CMK (cell line): ENCODE data around the gene INHBA.

ENCODE experiments used
- DNase-seq: peaks from one replicate; pipeline ENCODE4 v3.0.0-alpha.2; 2010; ENCODE audit warnings: low read depth

The INHBA gene

GRCh38 chr7:41711283-41712064, 8.6 kb upstream of the INHBA start:
- no peak for DNase-seq

- DNase-seq: no peak
These were observed 7.9 kb upstream of the INHBA start for GRCh38 chr7:41710838-41711237.

DNA sequence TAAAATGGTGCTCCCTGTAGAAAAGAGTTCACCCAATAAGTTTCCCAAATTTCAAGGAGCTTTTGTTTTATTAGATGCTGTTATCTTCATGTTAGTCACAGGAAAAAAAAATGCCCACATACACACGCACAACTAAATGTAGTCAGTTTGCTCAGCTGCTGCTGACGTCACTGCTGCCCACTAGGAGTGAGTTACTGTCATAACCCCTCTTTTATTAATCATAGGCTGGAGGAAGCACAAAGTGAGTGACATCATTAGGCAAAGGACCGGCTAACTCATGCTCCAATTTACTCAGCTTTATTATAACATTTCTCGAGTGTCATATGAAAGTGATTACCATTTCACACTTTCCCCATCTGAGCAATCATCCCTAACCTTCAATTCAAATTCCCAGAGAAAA, 6.7 kb upstream of the INHBA start:
- no peak for DNase-seq

- no peak for DNase-seq
These were observed 5.9 kb upstream of the INHBA start for GRCh38 chr7:41708581-41709358.

GRCh38 chr7:41706228-41706930, 3.5 kb upstream of the INHBA start:
- no peak for DNase-seq

DNA sequence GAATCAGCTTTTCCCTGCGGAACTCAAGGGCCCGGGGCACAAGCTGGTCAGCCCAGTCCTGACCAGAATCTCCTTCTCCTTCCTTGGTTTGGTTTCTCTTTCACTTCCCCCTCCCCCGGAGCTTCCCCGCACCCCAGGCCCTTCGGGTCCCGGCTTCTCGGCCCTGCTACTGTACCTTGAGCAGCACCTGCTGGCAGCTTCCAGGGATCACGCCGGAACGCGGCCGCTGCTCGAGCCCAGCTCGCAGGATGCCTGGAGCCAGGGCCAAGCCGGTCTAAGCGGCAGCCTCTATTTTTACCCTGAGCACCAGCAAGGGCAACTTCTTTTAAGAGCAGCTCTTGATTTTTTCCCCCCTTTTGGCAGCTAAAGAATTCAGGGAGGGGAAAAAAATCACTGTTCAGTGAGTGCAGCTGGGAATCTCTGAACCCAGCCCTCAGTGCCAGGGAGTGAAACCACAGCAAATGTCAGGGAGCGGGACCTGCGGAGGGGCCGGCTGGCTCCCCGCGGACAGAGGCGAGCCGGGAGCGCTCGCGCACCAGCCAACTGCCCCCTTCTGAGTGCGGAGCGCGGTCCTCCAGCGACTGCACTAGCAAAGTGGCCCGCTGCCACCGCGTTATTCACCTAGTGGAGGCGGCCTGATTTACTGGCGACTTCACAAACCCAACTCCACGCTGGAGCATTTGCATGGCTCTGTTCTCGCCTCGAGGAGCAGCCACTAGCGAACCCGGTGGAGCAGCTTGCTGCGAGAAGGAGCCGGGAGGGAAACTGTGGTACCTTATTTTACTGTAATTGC, 2.4 kb upstream of the INHBA start:
- DNase-seq: no peak

- no peak for DNase-seq
These were observed 1.6 kb downstream of the INHBA start for GRCh38 chr7:41701068-41701941.

DNA sequence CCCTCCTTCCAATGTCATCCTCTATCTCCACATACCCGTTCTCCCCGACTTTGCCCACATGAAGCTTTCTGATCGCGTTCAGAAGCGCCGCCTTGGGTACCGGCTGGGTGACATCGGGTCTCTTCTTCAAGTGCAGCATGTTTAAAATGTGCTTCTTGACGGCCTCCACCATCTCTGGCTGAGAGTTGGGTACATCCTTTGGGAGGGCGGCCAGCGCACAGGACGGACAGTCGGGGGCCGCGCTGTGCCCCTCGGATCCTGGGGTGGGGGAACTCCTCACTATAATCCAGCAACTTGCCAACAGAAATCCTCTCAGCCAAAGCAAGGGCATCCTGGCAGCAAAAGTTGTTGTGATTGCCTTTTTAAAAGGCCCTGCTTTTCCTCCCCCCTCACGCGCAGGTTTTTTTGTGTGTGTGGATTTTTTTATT, 2.8 kb downstream of the INHBA start:
- no peak for DNase-seq

GRCh38 chr7:41699516-41699915, 3.4 kb downstream of the INHBA start:
- no peak for DNase-seq

GRCh38 chr7:41698726-41699125, 4.2 kb downstream of the INHBA start:
- DNase-seq: no peak

DNA sequence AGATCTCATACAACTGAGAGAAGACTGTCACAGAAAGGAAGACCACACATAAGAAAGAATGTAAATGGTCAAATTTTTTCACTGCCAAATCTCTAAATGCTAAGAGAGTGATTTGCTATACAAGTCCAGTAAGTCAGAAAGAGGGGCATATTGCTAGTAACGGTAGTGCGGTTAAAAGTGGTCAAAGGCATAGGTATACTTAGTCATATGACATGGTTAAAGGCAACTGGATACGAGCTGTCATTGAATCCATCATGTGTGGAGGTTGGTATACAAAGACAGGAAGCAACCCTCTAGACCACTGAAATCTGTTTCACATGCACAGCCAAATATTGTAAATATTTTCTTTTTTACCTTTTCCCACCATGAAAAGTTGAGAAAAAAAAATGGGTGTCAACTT, 4.8 kb downstream of the INHBA start:
- DNase-seq: no peak

DNA sequence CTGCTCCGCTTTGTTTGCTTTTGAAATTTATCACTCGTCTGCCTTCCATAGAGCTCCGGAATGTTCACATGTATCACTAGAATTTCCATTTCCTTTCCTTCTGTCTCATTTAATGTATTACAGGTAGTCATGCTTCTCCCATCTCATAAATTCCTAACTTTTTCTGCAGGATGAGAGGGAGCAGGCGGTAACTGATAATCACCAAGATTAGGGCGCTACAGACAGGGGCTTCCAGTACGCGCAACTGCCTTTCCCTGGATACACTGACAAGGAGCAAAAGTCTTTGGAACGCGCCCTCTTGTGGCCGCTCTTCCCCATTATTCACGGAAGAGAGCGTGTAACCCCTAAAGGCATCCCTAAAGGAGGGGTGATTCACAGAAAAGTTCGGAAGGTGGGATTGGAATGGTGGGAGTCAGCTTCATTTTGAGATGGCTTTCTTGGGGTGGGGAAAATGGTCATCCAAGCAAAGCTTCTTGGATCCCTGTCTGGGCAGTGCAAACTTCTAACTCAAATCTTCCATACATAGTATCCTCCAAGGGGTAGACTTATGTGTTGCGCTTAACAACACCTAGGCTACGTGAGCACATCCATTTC, 6.5 kb downstream of the INHBA start:
- no peak for DNase-seq

DNA sequence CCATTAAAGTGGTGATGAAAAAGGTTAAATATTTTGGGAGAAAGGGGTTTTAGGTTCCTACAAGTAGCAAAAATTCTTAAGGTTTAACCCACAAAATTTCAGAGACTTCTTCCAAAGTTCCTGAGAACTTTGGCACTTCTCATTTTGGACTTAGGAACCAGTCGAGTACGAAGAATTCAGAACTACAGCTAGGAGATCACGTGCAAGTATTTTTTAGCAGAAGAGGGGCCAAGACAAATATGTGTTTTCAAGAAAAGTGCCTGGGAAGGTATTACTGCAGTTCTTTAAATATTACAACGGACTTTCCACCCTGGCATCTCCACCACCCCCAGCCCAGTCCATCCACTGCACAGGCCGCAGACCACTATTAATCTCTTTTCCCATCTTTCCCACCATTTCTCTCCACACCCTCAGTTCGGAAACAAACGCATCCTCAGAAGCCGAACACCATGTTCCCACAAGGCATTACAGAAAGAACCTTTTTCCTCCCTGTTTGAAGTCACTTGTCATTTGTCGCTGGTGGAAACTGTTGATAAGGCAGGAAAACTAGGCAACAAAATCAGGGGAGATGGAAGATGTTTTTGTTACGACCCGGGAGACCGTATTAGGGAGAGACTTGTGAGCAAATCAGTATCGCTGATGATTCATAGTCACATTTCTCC, 7.1 kb downstream of the INHBA start:
- DNase-seq: no peak

DNA sequence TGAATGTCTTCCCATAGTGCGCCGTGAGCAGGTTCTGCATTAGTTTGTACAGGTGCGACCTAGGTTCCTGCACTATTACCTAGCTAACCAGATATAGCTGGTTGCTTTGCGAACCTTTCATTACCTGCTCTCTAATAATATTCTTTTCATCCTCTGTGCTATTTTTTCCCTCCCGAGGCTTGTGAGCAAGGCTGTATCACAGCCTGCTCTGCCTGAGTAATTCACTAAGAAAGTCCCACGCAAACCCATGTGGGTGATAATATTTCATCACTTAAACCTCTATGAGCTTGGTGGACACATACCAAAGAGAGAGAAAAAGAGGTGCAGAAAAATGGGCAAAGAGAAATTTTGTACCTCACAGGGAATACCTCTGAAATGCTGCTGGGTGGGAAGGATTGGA, 8.4 kb downstream of the INHBA start:
- no peak for DNase-seq

DNA sequence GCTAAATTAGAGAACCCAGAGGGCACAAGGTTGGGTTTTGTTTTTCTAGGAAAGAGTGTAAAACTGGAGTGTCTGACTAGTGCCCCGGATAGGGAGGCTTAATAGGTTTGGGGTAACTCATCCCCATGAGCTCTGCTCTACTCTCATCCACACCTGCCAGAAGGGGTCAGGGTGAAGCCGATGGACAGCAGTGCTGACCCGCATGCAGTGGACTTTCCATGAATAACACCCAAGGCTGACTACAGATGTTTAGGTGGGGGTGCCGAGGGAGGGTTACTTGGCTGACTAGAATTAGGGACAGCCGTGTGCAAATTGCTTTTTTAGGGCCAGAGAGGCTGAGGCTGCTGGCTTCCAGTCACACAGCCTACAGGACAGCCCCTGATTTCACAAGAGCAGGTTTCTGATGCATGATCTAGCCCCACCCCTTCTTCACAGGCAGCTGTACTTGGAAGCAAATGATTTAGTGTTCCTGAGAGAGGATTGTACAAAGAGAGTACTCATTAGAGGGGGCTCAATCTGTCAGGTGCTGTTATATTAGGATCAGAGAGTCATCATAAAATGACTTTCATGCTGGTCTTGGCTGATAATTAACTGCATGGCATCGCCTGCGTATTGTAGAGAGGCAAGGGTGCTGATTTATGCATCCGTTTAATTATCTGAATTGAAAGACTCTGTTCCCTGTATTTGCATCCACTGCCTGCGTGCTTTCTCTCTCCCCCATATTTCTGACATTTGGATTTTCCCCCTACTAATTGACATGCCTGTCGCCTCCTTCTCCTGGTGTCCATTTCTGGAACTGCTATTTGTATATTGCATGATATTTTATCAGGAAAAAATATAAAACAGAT, 9.5 kb downstream of the INHBA start:
- DNase-seq: no peak

- DNase-seq: no peak
These were observed 10.6 kb downstream of the INHBA start for GRCh38 chr7:41692251-41692650.

DNA sequence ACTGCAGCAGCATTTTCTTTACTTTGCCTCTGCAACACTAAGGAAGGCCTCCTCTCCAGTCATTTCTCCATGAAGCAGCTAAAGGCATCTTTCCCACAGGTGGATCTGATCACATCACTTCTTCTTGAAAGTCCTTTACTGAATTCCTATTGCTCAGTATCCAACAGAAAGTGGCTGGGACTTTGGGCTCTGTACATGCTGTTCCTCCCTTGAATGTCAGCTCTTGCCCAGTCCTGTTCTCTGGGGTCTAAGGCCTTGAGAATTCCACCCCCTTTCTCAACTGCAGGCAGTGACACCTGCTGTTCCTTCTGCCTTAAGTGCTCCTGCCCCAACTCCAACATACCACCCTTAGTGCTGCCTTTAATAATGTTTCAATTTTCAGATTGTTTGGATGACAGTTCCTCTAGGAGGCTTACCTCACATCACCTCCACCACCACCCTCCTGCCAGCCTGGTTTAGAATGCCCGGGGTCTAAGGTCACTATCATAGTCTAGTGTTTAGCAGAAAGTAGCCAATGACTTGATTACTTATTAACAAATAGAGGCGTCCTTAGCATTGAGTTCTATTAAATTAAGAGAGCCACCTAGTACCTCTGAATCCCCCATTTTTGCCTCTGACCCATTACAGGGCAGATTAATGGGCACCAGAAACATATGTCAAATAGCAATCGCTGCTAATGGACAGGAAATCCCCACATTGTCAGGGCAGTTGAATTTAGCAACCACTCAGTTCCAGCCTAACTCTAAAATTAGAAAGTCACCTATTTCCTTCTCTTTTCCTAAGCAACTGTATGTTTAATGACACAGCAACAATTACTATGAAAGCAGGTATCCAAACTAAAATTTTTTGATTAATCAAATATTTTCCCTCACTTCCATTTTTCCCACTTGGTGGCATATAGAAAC, 11.4 kb downstream of the INHBA start:
- DNase-seq: no peak

- DNase-seq: no peak
These were observed 13.1 kb downstream of the INHBA start for GRCh38 chr7:41689815-41690214.
